Forelimb muscle (tissue), 1 donor: Measurements from ENCODE around the gene GPAM. TPM values are rescaled to one million over a fixed set of nuclear protein-coding genes. Genes with fewer than 3 reads are reported as not detected.
"Not testable (repeated sequence)": the region's sequence is repeated elsewhere in the genome, so short reads cannot be mapped to it uniquely, and the experiment has no call there.

Experiments
- DNase-seq: peaks from one replicate; pipeline ENCODE4 v3.0.0-alpha.2; 2013; ENCODE audit warnings: low read depth
- polyA plus RNA-seq: library from polyadenylated mRNA; unstranded; fragments of 120-200 nt; gene quantifications from one replicate; pipeline ENCODE4 v1.2.1, GENCODE V29; 2013; ENCODE audit not compliant: insufficient read length

Gene GPAM, protein sequence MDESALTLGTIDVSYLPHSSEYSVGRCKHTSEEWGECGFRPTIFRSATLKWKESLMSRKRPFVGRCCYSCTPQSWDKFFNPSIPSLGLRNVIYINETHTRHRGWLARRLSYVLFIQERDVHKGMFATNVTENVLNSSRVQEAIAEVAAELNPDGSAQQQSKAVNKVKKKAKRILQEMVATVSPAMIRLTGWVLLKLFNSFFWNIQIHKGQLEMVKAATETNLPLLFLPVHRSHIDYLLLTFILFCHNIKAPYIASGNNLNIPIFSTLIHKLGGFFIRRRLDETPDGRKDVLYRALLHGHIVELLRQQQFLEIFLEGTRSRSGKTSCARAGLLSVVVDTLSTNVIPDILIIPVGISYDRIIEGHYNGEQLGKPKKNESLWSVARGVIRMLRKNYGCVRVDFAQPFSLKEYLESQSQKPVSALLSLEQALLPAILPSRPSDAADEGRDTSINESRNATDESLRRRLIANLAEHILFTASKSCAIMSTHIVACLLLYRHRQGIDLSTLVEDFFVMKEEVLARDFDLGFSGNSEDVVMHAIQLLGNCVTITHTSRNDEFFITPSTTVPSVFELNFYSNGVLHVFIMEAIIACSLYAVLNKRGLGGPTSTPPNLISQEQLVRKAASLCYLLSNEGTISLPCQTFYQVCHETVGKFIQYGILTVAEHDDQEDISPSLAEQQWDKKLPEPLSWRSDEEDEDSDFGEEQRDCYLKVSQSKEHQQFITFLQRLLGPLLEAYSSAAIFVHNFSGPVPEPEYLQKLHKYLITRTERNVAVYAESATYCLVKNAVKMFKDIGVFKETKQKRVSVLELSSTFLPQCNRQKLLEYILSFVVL
- polyA plus RNA-seq: 9.6 TPM

- peak; percentile 49 for DNase-seq
These were observed at the start of gene GPAM for GRCh38 chr10:112183329-112184051. TSS of gene GPAM (minus strand) at chr10:112183765. CDS start at chr10:112181784, 1,981 bp downstream.

DNA sequence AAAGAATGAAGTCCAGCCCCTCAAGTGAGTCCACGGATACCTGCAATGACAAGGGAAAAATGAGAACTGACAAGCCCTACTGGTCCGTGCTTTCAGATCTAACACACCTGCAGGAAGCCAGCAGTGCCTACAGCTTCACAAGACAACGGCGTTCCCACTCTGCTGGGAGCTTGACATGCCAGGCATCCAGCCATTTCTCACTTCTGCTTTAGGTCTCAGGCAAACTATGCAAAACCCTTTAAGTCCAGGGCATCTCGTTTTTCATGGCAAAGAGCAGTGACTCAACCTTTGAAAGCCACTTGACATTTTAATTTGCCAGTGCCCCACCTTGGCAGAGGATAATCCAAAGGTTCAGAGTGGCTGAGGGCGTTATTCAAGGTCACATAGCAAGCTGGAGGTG, 49.1 kb upstream of the GPAM start:
- no peak for DNase-seq

DNA sequence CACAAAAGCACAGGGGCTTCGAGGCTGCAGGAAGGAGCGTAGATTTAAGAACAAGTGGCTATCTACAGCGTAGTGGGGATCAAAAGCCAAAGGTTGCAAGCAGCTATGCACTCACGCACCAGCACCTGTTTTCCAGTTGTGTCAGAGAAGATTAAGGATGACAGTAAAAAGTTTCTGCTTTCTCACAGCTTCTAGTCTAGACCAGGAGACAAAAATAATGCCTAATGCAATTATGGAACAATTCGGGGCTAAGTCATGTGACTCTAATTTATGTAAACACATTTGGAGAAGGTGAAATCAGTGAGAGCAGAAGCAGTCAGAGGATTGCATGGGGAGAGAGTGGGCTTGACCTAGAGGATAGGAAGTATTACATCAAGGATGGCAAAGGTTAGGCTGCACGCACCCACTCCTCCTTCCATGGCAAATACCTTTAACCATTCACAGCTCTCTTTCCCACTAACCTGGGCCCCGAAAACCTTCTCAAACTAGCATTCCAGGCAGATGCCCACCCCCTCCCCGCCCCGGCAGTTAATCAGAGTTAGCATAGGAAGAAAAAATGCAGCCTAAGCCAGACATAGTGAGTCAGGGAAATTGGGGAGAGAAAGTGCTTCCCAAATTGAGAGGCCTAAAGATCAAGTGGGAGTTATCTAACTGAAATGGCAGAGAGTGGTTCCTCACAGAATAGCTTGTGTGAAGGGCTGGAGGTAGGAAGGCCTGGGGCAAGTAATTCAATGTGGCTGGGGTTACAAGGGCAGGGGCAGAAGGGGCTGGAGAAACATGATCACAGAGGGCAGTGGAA, 48.2 kb upstream of the GPAM start:
- DNase-seq: no peak

- no peak for DNase-seq
These were observed 46.9 kb upstream of the GPAM start for GRCh38 chr10:112230325-112230988.

DNA sequence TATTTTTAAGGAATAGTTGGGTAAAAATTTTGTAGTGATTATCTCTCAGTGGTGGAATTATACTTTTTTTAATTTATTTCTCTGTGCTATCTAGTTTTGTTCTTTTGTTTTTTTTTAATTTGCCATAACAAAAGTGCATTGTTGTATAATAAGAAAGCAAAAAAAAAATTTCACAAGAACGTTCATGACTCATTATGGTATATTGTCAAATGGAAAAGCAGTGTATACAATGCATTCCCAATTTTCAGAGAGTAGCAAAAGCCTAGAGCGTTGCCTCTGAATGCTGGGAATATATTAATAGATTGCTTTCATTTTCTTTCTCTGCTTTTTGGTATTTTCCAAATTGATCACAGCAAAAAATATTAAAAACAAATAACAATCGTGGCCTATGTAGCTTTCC, 46.3 kb upstream of the GPAM start:
- DNase-seq: no peak

GRCh38 chr10:112229096-112229495, 45.5 kb upstream of the GPAM start:
- no peak for DNase-seq

GRCh38 chr10:112228366-112229088, 45.0 kb upstream of the GPAM start:
- not testable (repeated sequence) for DNase-seq

GRCh38 chr10:112227331-112227987, 43.9 kb upstream of the GPAM start:
- DNase-seq: no peak

- no peak for DNase-seq
These were observed 43.1 kb upstream of the GPAM start for GRCh38 chr10:112226439-112227248.

DNA sequence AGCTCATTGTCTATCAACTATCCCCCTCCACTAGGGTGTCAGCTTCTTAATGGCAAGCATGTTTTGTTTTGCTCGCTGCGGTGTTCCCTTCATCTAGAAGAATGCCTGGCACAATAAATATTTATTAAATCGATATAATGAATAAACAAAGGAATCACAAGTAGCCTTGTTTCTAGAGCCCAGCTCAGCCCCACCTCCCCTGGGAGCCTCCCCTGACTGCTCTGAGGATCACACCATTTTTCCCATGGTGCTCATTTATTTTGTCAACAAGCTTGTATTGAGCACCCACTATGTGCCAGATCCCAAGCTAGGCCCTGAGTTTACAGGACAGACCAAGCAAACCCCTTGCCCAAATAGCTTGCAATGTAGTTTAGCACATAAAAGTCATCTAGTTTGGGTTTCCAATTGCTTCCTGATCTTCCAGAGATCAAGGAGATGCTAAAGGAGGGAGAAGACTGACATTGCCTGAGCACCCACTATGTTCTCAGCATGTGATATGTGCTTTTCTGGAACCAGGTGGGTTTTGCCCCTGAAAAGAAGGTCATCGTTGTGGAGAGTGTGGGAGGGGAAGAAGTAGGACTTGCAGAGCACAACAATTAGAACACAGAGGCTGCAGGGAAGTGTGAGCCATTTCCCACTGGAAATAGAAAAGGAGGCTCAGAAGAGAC, 42.3 kb upstream of the GPAM start:
- no peak for DNase-seq

DNA sequence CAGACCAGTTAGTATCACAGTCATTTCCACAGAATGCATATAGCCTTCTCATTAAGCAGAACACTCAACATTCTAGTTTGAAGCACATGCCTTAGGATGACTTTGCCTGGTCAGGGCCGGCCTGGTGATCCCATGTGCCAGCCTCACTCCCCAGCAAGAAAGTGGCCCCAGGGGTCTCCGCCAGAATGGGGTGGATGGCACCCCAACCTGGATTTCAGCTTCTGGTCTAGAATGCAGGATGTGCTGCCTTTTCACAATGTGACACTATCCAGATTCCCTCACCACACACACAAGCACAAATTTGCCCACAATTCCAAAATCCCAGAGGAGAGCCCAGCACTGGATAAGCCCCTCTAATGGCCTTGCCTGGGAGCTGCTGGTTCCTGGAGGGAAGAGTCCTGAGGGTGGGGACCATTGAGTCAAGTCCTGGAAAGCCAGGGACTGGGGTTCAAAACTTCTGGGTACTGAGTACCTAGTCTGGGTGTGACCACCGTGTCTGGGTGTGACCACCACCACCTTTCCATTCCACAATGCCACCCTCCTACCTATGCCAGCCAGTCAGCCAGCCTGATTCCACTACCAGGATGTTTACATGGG, 41.5 kb upstream of the GPAM start:
- no peak for DNase-seq

DNA sequence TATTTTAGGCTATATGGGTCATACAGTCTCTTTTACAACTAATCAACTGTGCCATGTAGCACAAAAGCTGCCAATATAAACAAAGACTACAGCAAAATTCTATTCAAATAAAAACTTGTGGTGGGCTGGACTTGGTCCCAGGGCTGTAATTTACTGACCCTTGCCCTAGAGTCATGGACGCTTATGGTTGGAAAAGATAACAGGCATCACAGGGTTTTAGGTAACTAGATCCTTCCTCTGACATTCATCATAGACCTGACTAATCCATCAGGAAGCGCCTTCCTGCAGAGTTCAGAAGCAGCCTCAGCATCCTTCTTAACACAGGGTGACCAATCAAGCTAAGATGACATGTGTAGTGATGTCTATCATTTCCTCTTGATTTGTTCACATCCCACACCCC, 40.2 kb upstream of the GPAM start:
- no peak for DNase-seq

- DNase-seq: no peak
These were observed 39.2 kb upstream of the GPAM start for GRCh38 chr10:112222799-112223198.

- no peak for DNase-seq
These were observed 38.0 kb upstream of the GPAM start for GRCh38 chr10:112221545-112221944.

GRCh38 chr10:112218960-112219359, 35.4 kb upstream of the GPAM start:
- DNase-seq: no peak

GRCh38 chr10:112218036-112218390, 34.4 kb upstream of the GPAM start:
- no peak for DNase-seq

GRCh38 chr10:112217386-112218035, 33.9 kb upstream of the GPAM start:
- no peak for DNase-seq
